K562 (cell line): ENCODE measurements around the gene CNDP1. TPM values are rescaled to one million over a fixed set of nuclear protein-coding genes. Genes with fewer than 3 reads are reported as not detected.

ENCODE experiments used
- AFF4 ChIP-seq: sonication (generic); formaldehyde crosslinking; IDR thresholded peaks from 2 replicates; pipeline ENCODE4 v1.8.0; 2023; ENCODE audit warnings: mild to moderate bottlenecking, missing genetic modification reagents
- CHCHD3 ChIP-seq: fragments of 250-450 bp; sonication (Bioruptor Pico); IDR thresholded peaks from 2 replicates; pipeline ENCODE4 v2.1.2; 2022; ENCODE audit warnings: mild to moderate bottlenecking
- E2F3 ChIP-seq: fragments of 250-450 bp; sonication (Bioruptor Pico); IDR thresholded peaks from 2 replicates; pipeline ENCODE4 v1.4.0; 2020; ENCODE audit warnings: mild to moderate bottlenecking
- ETS2 ChIP-seq: IDR thresholded peaks from 2 replicates; pipeline ENCODE4 v1.6.1; 2016; ENCODE audit warnings: borderline replicate concordance, missing genetic modification characterization, mild to moderate bottlenecking, moderate library complexity, missing compliant biosample characterization; ENCODE audit not compliant: poor library complexity, severe bottlenecking
- MGA ChIP-seq: fragments of 450-650 bp; IDR thresholded peaks from 2 replicates; pipeline ENCODE4 v1.6.1; 2016; ENCODE audit warnings: mild to moderate bottlenecking, moderate library complexity
- NRF1 ChIP-seq, 2 experiments: fragments of 450-650 bp; IDR thresholded peaks in 1 of 2; conservative IDR thresholded peaks in 1 of 2; 2 replicates each; pipeline ENCODE4 v1.6.1; 2014; ENCODE audit warnings: mild to moderate bottlenecking in 2 of 2
- PHF20 ChIP-seq: fragments of 450-650 bp; IDR thresholded peaks from 2 replicates; pipeline ENCODE4 v1.6.1; 2018; ENCODE audit not compliant: partially characterized antibody
- RBFOX2 ChIP-seq: fragments of 200-400 bp; formaldehyde crosslinking; IDR thresholded peaks from 2 replicates; pipeline ENCODE4 v1.6.1; 2017; ENCODE audit warnings: low read depth, mild to moderate bottlenecking, low read length, moderate library complexity
- ZC3H4 ChIP-seq: sonication (generic); formaldehyde crosslinking; IDR thresholded peaks from 2 replicates; pipeline ENCODE4 v1.9.0; 2021; ENCODE audit warnings: missing genetic modification reagents, borderline replicate concordance
- ZFX ChIP-seq: sonication (generic); formaldehyde crosslinking; IDR thresholded peaks from 2 replicates; pipeline ENCODE4 v1.8.0; 2022; ENCODE audit warnings: mild to moderate bottlenecking, missing genetic modification reagents, moderate library complexity
- polyA plus RNA-seq, 8 experiments: library from polyadenylated mRNA; depleted of rRNA in 4 of 8; stranded (reverse) in 5 of 8; unstranded in 3 of 8; fragments of >200 nt; fragmentation: Nextera tagmentation in 2 of 8; fragmentation: Illumina TruSeq in 1 of 8; extraction: Ambion mirVana in 2 of 8; extraction: Trizol in 1 of 8; gene quantifications; 2 replicates each; pipeline versions ENCODE4 v1.2.1 to v1.2.3, GENCODE V29; 2011 to 2014; ENCODE audit warnings: inconsistent platforms in 1 of 8, missing spikeins in 1 of 8
- total RNA-seq, 7 experiments: library from RNA; depleted of rRNA in 6 of 7; stranded (reverse); fragments of >200 nt in 6 of 7; fragmentation: Illumina TruSeq in 2 of 7; extraction: Trizol in 2 of 7; gene quantifications; 2 replicates each; pipeline versions ENCODE4 v1.2.1 to v1.2.3, GENCODE V29; 2011 to 2021; ENCODE audit warnings: low replicate concordance in 1 of 7

The CNDP1 gene
- total and polyA plus RNA-seq, 9 of the 15 experiments (the other 6 are each of a cell fraction or from before 2014, with no cell fraction given): not detected

- peak; percentile 18; the same call in 1 of the 2 replicates for TF ChIP-seq MGA
- peak; percentile 79 for TF ChIP-seq PHF20
- no peak for TF ChIP-seq ETS2 (tag)
- TF ChIP-seq CHCHD3: no peak
- TF ChIP-seq ZFX (CRISPR knock-in tag): peak; percentile 89
- peak; percentile 78 to 80 for TF ChIP-seq NRF1 (conservative IDR thresholded peaks at IDR 0.05 in 1 of 2, IDR thresholded peaks at IDR 0.05 in 1 of 2)
- TF ChIP-seq AFF4 (CRISPR knock-in tag): 0 out of 2 replicates have a peak, but pooled peaks have one; percentile 11
- TF ChIP-seq E2F3 (CRISPR knock-in tag): no peak
- TF ChIP-seq RBFOX2: peak; percentile 78
- peak; percentile 50; the same call in 1 of the 2 replicates for TF ChIP-seq ZC3H4 (CRISPR knock-in tag)
Measured at GRCh38 chr18:74496508-74497323, 37.6 kb upstream of the CNDP1 start (continued).
